Erythroblast (primary cell): ENCODE data around the gene LRBA.
"Not testable (repeated sequence)": the region's sequence is repeated elsewhere in the genome, so short reads cannot be mapped to it uniquely, and the experiment has no call there.

Experiments
- DNase-seq, 2 experiments: peaks; one replicate each; lab custom pipeline; 2025; lab: John Stamatoyannopoulos, UW
- GATA1 ChIP-seq: IDR thresholded peaks from 2 replicates; pipeline ENCODE4 v1.6.1; 2011; ENCODE audit warnings: low read depth, mild to moderate bottlenecking, control low read depth, low read length, moderate library complexity
- POLR2A ChIP-seq: IDR thresholded peaks from 2 replicates; pipeline ENCODE4 v1.6.1; 2011; ENCODE audit warnings: mild to moderate bottlenecking, low read length

The LRBA gene

DNA sequence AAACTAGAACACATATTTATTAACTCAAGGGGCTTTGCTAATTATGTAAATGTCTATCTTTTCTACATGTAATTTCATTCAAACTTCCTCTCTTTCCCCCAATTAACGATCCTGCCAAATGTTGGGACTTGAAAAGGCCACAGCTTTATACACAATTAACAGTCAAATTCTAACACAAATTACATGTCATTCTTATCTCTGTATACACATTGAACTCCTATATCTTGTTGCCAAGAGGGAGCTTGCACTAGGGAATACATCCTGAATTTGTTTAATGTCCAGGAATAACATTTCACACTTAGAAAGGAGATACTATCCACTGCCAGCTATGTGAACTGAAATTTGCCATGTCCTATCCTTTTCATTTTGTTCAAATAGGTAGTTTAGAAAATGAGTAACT lies 472.0 kb downstream of the LRBA start:
- peak in 1 of 2 experiments; percentile 4 for DNase-seq
- TF ChIP-seq GATA1 (no peak), POLR2A (no peak)

DNA sequence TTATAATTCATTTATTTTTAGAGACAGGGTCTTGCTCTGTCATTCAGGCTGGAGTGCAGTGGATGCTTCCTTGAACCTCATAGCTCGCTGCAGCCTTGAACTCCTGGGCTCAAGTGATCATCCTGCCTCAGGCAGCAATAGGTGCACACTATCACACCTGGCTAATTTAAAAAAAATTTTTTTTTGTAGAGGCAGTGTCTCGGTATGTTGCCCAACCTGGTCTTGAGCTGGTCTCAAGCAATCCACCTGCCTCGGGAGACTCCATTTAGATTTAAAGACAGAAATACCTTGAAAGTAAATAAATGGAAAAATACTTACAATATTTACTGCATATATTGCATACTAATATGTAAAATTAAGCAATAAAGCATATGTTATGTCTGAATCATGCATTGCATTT lies 473.4 kb downstream of the LRBA start:
- no peak for TF ChIP-seq GATA1
- TF ChIP-seq POLR2A = no peak
- DNase-seq = no peak

DNA sequence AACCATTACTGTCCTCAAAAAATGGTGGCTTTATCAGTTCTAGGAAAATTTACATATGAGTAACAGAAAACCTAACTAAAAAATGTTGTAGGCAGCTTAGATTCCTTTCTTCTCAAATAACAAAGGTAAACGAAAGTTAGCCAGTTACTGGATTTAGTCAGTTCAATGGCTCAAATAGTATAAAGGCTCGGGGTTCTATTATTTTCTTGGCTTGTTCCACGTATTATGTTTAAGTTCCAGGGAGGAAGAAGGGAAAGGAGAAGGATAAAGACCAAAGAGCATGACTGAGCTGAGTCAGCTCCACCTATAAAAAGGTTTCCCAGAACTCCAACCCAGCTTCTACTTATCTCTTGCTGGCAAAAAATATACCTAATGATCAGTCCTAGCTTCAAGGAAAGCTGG lies 474.1 kb downstream of the LRBA start:
- TF ChIP-seq POLR2A (no peak), GATA1 (no peak)
- no peak for DNase-seq

DNA sequence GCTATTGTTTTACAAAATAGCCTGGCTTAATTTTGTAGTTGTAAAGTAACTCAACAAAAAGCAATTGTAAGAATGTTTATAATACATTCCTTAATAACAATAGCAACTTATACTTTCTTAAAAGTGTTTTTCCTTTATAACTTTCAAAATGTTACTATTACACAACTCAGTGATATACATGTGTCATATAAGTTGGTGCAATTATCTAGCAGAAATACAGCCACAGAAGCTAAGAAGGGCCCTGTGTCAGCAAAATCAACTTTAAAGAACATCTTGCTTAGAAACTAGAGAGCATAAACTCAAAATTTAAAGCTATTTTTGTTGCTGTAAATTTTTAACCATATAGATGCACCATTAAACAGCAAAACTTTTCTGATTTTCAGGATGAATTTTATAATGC lies 474.5 kb downstream of the LRBA start:
- DNase-seq = no peak
- TF ChIP-seq POLR2A = no peak
- no peak for TF ChIP-seq GATA1

DNA sequence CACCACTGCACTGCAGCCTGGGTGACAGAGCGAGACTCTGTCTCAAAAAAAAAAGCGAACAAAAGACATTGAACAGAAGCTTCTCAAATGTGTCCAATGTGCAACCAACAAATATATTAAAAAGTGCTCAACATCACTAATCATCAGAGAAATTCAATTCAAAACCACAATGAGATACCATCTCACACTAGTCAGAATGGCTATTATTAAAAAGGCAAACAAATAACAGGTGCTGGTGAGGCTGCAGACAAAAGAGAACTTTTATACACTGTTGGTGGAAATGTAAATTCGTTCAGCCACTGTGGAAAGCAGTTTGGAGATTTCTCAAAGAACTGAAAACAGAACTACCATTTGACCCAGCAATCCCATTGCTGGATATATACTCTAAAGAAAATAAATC lies 477.2 kb downstream of the LRBA start:
- not testable (repeated sequence) for DNase-seq

DNA sequence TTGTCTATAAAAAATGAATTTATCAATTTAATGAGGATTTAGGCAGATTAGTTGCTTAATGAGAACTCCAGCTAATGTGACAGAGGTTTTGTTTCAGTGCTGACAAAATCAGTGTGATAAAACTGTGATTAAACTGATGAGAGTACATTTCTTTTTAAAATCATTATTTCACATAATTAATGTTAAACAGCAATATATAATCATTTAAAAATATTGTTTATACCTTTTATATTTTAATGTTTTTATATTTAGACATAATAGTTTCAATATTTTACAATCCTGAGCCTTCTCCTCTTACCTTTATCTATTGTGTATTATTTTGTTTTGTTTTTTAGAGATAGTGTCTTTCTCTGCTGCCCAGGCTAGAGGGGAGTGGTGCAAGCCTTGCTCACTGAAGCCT lies 480.3 kb downstream of the LRBA start:
- no peak for DNase-seq
- TF ChIP-seq GATA1 (no peak), POLR2A (no peak)

DNA sequence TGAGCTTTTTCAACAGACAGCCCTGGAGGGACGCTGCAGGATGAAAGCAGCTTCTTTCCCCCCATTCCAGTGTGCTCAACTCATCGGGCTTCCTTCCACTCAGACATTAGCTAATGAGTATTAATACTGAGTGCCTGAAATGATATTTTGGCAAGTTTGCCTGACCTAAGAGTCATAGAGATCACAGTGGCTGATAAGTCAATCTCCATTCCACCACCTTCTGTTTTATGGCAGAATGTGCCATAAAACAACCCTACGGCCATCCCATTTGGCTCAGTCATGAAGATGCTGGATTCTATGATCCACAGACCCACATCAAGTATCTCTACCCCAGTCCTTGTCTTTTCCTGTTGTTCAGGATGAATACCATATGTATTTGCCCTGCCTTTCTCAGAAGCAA lies 481.4 kb downstream of the LRBA start:
- TF ChIP-seq POLR2A (no peak), GATA1 (no peak)
- DNase-seq = no peak

DNA sequence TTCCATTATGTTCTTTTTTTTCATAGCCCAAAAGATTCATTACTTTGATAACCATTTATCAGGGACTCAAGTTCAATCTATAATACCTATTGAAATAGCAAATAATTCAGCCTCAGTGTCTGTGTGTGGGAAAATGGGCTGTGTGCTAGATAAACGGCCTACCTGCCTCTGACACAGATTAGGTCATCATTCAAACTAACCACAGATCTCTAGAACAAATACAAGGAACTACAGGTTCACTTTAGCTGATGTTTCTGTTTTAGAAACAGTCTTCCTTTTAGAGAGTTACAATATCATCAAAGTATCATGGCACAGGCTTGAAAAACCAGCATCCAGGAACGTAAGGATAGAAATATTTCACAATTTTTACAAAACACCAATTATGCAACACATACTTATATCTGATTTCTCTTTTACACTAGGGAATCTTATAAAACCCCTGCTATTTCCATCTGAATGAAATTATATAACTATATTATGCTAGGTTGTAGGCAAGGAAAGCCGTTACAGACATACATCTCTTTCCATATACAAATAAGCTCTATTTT lies 489.7 kb downstream of the LRBA start:
- no peak for DNase-seq

DNA sequence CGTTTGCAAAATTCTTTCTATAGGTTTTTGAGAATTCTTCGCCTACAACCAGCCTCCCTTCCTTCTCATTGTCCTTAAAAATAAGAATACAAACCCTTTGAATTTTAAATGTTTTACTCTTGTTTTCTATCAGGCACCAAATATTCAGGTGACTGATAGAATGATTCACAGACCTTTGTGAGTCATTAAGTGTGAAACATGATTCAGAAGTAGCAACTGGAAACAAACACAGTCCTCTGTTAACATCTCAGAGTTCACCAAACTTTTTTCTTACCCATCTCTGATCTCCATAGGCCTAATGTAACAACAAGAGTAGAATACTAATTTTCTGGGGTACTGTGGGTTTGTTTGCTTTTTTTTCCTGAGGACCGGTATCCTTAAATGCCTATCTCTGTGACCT lies 496.5 kb downstream of the LRBA start:
- TF ChIP-seq GATA1 (no peak), POLR2A (no peak)
- DNase-seq = no peak

More for the DNA sequence above, 489.7 kb downstream of the LRBA start:
- TF ChIP-seq POLR2A (no peak), GATA1 (no peak)

DNA sequence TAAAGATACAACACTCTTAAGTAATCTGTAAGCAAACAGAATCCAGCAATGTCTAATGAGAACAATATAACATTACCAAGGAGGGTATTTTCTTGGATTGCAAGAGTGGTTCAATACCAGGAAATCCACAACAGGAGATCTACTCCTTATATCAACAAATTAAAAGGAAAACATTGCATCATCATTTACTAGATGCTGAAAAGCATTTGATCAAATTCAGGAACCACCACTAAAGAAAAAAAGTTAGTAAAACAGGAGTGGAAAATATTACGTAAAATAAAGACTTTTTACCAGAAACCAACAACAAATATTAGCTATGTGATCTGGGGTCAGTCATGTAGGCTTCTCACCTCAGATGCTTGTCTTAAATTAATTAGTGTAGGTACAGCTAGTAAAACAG lies 499.9 kb downstream of the LRBA start:
- no peak for DNase-seq
- TF ChIP-seq POLR2A = no peak
- TF ChIP-seq GATA1 = no peak

DNA sequence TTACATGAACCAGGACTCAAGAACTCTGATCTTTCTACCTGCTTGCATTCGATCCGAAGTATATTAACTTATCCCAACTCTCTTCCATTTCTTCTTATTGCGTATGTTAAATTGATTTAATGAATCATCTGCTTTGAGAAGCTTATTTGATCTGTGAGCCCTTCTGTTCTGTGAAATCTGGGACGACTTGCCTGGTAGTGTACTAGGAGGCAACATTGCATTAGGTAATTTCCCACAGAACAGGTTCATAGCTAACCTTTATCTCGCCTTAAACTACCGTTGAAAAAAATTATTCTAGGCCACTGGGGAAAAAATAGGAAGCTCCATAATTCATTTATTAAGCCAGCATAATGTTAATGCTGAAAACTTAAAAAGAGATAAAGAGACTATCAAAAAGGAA lies 500.4 kb downstream of the LRBA start:
- TF ChIP-seq POLR2A = no peak
- TF ChIP-seq GATA1 = no peak
- DNase-seq = no peak

DNA sequence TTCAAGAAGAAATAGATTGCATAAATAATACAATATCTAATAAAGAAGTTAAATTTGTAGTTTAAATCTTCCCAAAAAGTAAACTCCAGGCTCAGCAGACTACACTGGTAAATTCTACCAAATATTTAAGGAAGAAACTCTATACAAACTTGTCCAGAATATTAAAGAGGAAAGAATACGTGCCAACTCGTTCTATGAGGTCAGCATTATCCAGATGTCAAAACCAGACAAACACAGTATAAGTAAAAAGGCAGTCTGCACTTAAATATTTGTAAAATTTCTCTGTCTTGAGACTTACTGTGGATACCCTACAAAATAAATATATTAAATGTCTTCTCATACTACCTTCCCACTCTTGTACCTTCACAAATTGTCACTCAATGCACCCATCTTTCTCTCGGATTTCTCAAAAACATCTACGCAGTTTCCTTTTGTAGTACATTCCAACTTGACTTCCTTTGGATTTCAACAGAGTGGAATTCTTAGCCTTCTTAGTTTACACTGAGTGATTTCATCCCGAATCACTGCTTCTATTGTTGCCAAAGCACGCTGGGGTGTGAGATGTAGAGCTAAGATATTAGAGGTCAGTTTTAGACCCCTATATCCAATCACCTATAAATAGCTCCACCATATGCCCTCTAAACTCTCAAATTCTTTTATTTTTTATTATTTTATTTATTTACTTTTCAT lies 504.8 kb downstream of the LRBA start:
- no peak for DNase-seq

DNA sequence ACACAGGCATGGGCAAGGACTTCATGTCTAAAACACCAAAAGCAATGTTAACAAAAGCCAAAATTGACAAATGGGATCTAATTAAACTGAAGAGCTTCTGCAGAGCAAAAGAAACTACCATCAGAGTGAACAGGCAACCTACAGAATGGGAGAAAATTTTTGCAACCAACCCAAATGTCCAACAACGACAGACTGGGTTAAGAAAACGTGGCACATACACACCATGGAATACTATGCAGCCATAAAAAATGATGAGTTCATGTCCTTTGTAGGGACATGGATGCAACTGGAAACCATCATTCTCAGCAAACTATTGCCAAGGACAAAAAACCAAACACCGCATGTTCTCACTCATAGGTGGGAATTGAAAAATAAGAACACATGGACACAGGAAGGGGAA lies 507.4 kb downstream of the LRBA start:
- not testable (repeated sequence) for DNase-seq

More for the DNA sequence above, 504.8 kb downstream of the LRBA start:
- TF ChIP-seq GATA1 (no peak), POLR2A (no peak)

DNA sequence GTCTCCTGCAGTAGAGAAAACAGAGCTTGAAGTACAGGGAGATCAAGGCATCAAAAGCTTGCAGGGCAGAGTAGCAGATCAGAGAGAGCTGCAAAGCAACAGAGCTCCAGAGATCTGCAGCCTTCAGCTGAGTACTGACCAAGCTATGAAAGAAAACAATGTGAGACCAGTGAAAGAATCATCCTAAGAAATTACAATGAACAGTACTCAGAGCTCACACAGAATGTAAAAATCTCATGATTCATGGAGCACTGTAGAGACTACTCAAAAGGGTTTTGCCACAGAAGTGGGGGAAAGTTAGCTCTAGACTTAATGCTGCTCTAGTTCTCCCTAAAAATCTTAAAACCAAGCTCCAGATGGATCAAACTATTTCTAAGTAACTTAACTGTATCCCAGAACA lies 513.1 kb downstream of the LRBA start:
- TF ChIP-seq GATA1 = no peak
- no peak for TF ChIP-seq POLR2A
- DNase-seq = no peak

DNA sequence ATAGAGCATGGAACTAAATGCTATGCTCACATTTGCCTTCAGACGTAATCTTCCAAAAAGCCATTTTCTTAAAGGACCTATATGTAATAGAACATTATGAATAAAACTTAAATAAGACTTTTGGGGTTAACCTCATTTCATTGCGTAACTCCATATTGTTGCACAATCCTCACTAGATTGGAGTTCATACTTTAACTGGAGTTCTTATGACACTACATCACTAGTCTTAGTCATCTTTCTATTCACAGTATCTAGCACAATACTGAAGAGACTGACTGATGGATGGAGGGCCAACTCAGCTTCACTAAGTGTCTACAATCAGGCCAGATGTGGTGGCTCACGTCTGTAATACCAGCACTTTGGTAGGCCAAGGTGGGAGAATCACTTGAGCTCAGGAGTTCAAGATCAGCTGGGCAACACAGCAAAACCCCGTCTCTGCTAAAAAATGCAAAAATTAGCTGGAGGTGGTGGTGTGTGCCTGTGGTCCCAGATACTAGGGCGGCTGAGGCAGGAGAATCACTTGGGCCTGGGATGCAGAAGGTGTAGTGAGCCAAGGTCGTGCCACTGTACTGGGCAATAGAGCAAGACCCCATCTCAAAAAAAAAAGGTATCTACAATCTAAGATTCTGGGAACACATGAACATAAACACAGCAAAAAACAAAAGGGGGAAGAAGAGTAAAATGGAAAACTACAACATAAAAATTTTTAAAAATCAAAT lies 513.9 kb downstream of the LRBA start:
- TF ChIP-seq POLR2A (no peak), GATA1 (no peak)
- peak in 1 of 2 experiments; percentile 12 for DNase-seq
